Dermis blood vessel endothelial cell (primary cell): ENCODE data around the gene ARID1B. TPM values are rescaled to one million over a fixed set of nuclear protein-coding genes. Genes with fewer than 3 reads are reported as not detected.

Experiments used
- DNase-seq: peaks from one replicate; pipeline ENCODE4 v3.0.0; 2010
- total RNA-seq: library from RNA; depleted of rRNA; stranded (reverse); fragments of >200 nt; gene quantifications from 2 replicates; pipeline ENCODE4 v1.2.3, GENCODE V29; 2014

The ARID1B gene
- total RNA-seq, 1 donor from 2014 or later = 37.8 TPM

- DNase-seq = no peak
Measured at GRCh38 chr6:156852858-156853216, 75.7 kb downstream of the ARID1B start.

GRCh38 chr6:156853733-156854132, 76.6 kb downstream of the ARID1B start:
- DNase-seq = no peak

- DNase-seq = no peak
Measured at GRCh38 chr6:156854466-156855161, 77.4 kb downstream of the ARID1B start.

- DNase-seq = no peak
Measured at GRCh38 chr6:156857573-156857972, 80.4 kb downstream of the ARID1B start.

- DNase-seq = no peak
Measured at GRCh38 chr6:156859686-156860085, 82.5 kb downstream of the ARID1B start.

- DNase-seq = no peak
Measured at GRCh38 chr6:156862711-156863110, 85.5 kb downstream of the ARID1B start.

GRCh38 chr6:156863504-156863903, 86.3 kb downstream of the ARID1B start:
- no peak for DNase-seq

GRCh38 chr6:156864557-156864956, 87.4 kb downstream of the ARID1B start:
- DNase-seq = no peak

- DNase-seq = no peak
Measured at GRCh38 chr6:156865019-156865629, 87.9 kb downstream of the ARID1B start.

GRCh38 chr6:156866220-156867015, 89.2 kb downstream of the ARID1B start:
- peak; percentile 36 for DNase-seq

GRCh38 chr6:156867121-156867520, 89.9 kb downstream of the ARID1B start:
- peak; percentile 56 for DNase-seq

- DNase-seq = no peak
Measured at GRCh38 chr6:156868385-156868784, 91.2 kb downstream of the ARID1B start.

GRCh38 chr6:156869980-156870398, 92.8 kb downstream of the ARID1B start:
- no peak for DNase-seq

- no peak for DNase-seq
Measured at GRCh38 chr6:156870924-156871539, 93.9 kb downstream of the ARID1B start.

- DNase-seq = no peak
Measured at GRCh38 chr6:156872903-156873302, 95.7 kb downstream of the ARID1B start.

- DNase-seq = no peak
Measured at GRCh38 chr6:156873654-156874380, 96.6 kb downstream of the ARID1B start.

GRCh38 chr6:156875062-156875461, 97.9 kb downstream of the ARID1B start:
- DNase-seq = no peak

- peak; percentile 52 for DNase-seq
Measured at GRCh38 chr6:156876302-156876701, 99.1 kb downstream of the ARID1B start.

- DNase-seq = no peak
Measured at GRCh38 chr6:156877126-156877863, 100.1 kb downstream of the ARID1B start.

- DNase-seq = no peak
Measured at GRCh38 chr6:156878681-156879080, 101.5 kb downstream of the ARID1B start.

- DNase-seq = no peak
Measured at GRCh38 chr6:156879186-156879585, 102.0 kb downstream of the ARID1B start.

GRCh38 chr6:156879591-156879990, 102.4 kb downstream of the ARID1B start:
- no peak for DNase-seq
